ENCODE results near the gene SLC15A4. TPM values are rescaled to one million over a fixed set of nuclear protein-coding genes. Genes with fewer than 3 reads are reported as not detected.

The SLC15A4 gene
- total and polyA plus RNA-seq, 9 of the 15 experiments (the other 6 are each of a cell fraction or from before 2014, with no cell fraction given), result 5.5 to 20.8 (median 10.1) TPM

- no peak for FAIRE-seq
- intact Hi-C loops (cut with micrococcal nuclease), result no loop called here
- Histone ChIP-seq H3K79me2 (ENCODE audit: control insufficient read depth, insufficient read depth, low read length) (peaks cover 6% of the 10 kb centered on the region; the same call in 2 of the 3 replicates), H3K4me3 (no peak overlapping the region), H3K9me1 (ENCODE audit: control insufficient read depth, insufficient read depth, low read length) (no peaks in the 10 kb centered on the region), H4K20me1 (replicated peaks; ENCODE audit: control insufficient read depth, insufficient read depth, low read length) (no peaks in the 10 kb centered on the region; the same call in 1 of the 2 replicates), H3K9ac (ENCODE audit: insufficient read depth in 1 of 2, low read depth in 2 of 2, low read length in 2 of 2) (no peak overlapping the region), H3K9me3 (replicated peaks; ENCODE audit: control insufficient read depth, insufficient read depth, low read depth, low read length) (no peaks in the 10 kb centered on the region), H3K4me2 (ENCODE audit: insufficient read depth, low read length) (no peak overlapping the region), H2AFZ (ENCODE audit: low read depth, low read length) (no peak overlapping the region), H3K36me3 (ENCODE audit: control insufficient read depth, insufficient read depth, low read length) (peaks cover 69% of the 10 kb centered on the region; the same call in 2 of the 3 replicates), H3K4me1 (replicated peaks in 1 of 2; ENCODE audit: control insufficient read depth in 2 of 2, insufficient read depth in 2 of 2, low read length in 2 of 2) (no peaks in the 10 kb centered on the region), H3K27ac (ENCODE audit: extremely low read depth, low read depth, low read length) (no peak overlapping the region), H3K27me3 (ENCODE audit: control insufficient read depth in 2 of 2, insufficient read depth in 2 of 2, low read length in 2 of 2) (no peaks in the 10 kb centered on the region)
- no TSS peak for BruUV-seq (replicated peaks)
- no peak for ATAC-seq
- no peak for DNase-seq (ENCODE audit: extremely low read depth in 1 of 4, low spot score in 3 of 4)
- in situ Hi-C loops (cut with MboI), result no loop called here
- 94% methylated on average over 14 of the region's 14 CpGs for WGBS (ENCODE audit: insufficient coverage, low coverage, missing lambda C conversion rate)
- ChIA-PET POLR2A (no interaction called here), CTCF (ENCODE audit: low intra/inter-chr PET ratio) (no interaction called here)
- TF ChIP-seq CCNT2 (IDR thresholded peaks at IDR 0.05; ENCODE audit: borderline replicate concordance, extremely low read depth, insufficient read length, low read depth, low read length), result no peak
- TF ChIP-seq ARHGAP35 (IDR thresholded peaks at IDR 0.05; ENCODE audit: partially characterized antibody), result no peak
- TF ChIP-seq CHCHD3 (CRISPR knock-in tag; IDR thresholded peaks at IDR 0.05), result no peak
- TF ChIP-seq FOXK2 (conservative IDR thresholded peaks at IDR 0.05 in 1 of 2, IDR thresholded peaks at IDR 0.05 in 1 of 2; ENCODE audit: low read depth in 2 of 2), result no peak
- TF ChIP-seq, protein P1, sequence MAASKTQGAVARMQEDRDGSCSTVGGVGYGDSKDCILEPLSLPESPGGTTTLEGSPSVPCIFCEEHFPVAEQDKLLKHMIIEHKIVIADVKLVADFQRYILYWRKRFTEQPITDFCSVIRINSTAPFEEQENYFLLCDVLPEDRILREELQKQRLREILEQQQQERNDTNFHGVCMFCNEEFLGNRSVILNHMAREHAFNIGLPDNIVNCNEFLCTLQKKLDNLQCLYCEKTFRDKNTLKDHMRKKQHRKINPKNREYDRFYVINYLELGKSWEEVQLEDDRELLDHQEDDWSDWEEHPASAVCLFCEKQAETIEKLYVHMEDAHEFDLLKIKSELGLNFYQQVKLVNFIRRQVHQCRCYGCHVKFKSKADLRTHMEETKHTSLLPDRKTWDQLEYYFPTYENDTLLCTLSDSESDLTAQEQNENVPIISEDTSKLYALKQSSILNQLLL (CRISPR knock-in tag; IDR thresholded peaks at IDR 0.05; ENCODE audit: borderline replicate concordance), result no peak
- no peak for TF ChIP-seq ETV6 (IDR thresholded peaks at IDR 0.05; ENCODE audit: borderline replicate concordance in 1 of 2, low read depth in 2 of 2, low read length in 1 of 2)
- no peak for TF ChIP-seq ETV6 (CRISPR knock-in tag; IDR thresholded peaks at IDR 0.05; ENCODE audit: borderline replicate concordance)
- TF ChIP-seq, protein P2, sequence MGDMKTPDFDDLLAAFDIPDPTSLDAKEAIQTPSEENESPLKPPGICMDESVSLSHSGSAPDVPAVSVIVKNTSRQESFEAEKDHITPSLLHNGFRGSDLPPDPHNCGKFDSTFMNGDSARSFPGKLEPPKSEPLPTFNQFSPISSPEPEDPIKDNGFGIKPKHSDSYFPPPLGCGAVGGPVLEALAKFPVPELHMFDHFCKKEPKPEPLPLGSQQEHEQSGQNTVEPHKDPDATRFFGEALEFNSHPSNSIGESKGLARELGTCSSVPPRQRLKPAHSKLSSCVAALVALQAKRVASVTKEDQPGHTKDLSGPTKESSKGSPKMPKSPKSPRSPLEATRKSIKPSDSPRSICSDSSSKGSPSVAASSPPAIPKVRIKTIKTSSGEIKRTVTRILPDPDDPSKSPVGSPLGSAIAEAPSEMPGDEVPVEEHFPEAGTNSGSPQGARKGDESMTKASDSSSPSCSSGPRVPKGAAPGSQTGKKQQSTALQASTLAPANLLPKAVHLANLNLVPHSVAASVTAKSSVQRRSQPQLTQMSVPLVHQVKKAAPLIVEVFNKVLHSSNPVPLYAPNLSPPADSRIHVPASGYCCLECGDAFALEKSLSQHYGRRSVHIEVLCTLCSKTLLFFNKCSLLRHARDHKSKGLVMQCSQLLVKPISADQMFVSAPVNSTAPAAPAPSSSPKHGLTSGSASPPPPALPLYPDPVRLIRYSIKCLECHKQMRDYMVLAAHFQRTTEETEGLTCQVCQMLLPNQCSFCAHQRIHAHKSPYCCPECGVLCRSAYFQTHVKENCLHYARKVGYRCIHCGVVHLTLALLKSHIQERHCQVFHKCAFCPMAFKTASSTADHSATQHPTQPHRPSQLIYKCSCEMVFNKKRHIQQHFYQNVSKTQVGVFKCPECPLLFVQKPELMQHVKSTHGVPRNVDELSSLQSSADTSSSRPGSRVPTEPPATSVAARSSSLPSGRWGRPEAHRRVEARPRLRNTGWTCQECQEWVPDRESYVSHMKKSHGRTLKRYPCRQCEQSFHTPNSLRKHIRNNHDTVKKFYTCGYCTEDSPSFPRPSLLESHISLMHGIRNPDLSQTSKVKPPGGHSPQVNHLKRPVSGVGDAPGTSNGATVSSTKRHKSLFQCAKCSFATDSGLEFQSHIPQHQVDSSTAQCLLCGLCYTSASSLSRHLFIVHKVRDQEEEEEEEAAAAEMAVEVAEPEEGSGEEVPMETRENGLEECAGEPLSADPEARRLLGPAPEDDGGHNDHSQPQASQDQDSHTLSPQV (IDR thresholded peaks at IDR 0.05), result no peak
- no peak for TF ChIP-seq FOXJ3 (CRISPR knock-in tag; IDR thresholded peaks at IDR 0.05)
- no peak for TF ChIP-seq PRMT5 (CRISPR knock-in tag; IDR thresholded peaks at IDR 0.05)
- TF ChIP-seq, protein P3, sequence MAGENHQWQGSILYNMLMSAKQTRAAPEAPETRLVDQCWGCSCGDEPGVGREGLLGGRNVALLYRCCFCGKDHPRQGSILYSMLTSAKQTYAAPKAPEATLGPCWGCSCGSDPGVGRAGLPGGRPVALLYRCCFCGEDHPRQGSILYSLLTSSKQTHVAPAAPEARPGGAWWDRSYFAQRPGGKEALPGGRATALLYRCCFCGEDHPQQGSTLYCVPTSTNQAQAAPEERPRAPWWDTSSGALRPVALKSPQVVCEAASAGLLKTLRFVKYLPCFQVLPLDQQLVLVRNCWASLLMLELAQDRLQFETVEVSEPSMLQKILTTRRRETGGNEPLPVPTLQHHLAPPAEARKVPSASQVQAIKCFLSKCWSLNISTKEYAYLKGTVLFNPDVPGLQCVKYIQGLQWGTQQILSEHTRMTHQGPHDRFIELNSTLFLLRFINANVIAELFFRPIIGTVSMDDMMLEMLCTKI (IDR thresholded peaks at IDR 0.05; ENCODE audit: partially characterized antibody), result no peak
- TF ChIP-seq SFPQ (IDR thresholded peaks at IDR 0.05; ENCODE audit: low read depth, low read length), result no peak
- TF ChIP-seq MIER1 (IDR thresholded peaks at IDR 0.05; ENCODE audit: low read depth), result no peak
- TF ChIP-seq NR1H2 (CRISPR knock-in tag; IDR thresholded peaks at IDR 0.05), result no peak
Observed at GRCh38 chr12:128800606-128801005, 23.2 kb downstream of the SLC15A4 start.
